ENCODE measurements around the gene TIGD4. TPM values are rescaled to one million over a fixed set of nuclear protein-coding genes. Genes with fewer than 3 reads are reported as not detected.

The TIGD4 gene
- 3.1 TPM for total RNA-seq

DNA sequence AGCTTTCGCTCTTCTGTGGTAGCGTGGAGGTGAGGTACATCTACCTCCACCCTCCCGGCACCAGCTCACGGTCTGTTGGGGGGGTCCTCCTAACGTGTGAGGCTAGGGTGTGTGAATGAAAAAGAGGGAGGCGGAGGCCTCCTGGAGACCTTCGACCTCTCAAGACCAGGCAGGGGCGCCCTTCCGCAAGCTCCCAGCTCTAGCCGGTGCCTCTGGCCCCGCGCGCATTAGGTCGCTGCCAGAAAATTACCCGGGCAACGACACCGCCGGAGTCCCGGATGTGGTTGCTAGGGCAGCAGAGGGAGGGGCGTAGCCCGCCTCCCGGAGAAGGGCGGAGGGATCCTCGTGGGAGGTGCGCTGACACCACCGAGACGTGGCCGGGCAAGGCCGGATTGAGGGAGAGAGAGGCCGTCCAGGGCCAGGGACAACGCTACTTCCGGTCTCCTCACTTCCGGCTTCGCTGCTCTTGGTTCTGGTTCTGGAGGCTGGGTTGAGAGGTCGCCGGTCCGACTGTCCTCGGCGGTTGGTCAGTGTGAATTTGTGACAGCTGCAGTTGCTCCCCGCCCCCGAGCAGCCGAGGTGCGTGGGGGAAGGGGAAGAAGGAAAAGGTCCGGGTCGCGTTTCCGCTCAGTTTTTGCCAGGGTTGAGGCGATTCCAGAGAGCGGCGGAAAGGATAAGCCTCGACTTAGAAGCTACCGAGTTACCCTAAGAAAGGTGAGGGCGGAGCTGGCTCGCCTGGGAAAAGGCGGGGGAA, at the start of gene TIGD4, which contains the start of gene ARFIP1:
Gene TIGD4, minus strand, starts transcription at position 218 of the 754 bp plus-strand sequence. CDS start 8,726 bp downstream, outside the sequence.
Gene ARFIP1, plus strand, starts transcription at position 442 of the 754 bp plus-strand sequence. CDS start 49,680 bp downstream, outside the sequence.

Other genes with a start within 250 kb of the TIGD4 start
- 281 TPM for gene FBXW7, start 243.6 kb downstream of the TIGD4 start, total RNA-seq
- 0.63 TPM for gene TMEM154, start 99.7 kb downstream of the TIGD4 start, total RNA-seq
- 44.1 TPM for gene ARFIP1, start 224 bp upstream of the TIGD4 start, total RNA-seq
- 7.2 TPM for gene FHDC1, start 156.6 kb upstream of the TIGD4 start, total RNA-seq